Stimulated activated effector memory CD8-positive, alpha-beta T cell treated with anti-CD3 and anti-CD28 coated beads, Interleukin-12 subunit alpha, Interleukin-12 subunit beta, amount 100 ng/mL, for 72 hours (primary cell): ENCODE results near the gene SIRT7.
"Not testable (repeated sequence)": the region's sequence is repeated elsewhere in the genome, so short reads cannot be mapped to it uniquely, and the experiment has no call there.

Source experiments
- ATAC-seq: fragments of 150-1000 bp; cut with Tn5 transposase; 2 replicates; pipeline ENCODE4 v1.10.0; 2021
- DNase-seq, 2 donors: peaks; one replicate each; pipeline ENCODE4 v3.0.0; 2021 to 2022; ENCODE audit warnings: low spot score in 2 of 2
- H3K27ac Mint-ChIP-seq: one replicate; pipeline ENCODE4 v1.8.0; 2022; ENCODE audit warnings: mild to moderate bottlenecking, mixed read lengths
- H3K36me3 Mint-ChIP-seq: one replicate; pipeline ENCODE4 v1.8.0; 2022; ENCODE audit warnings: mild to moderate bottlenecking, mixed read lengths
- H3K4me1 Mint-ChIP-seq: one replicate; pipeline ENCODE4 v1.8.0; 2022; ENCODE audit warnings: mixed read lengths
- H3K4me3 Mint-ChIP-seq: one replicate; pipeline ENCODE4 v1.8.0; 2022; ENCODE audit warnings: mild to moderate bottlenecking, mixed read lengths
- H3K9me3 Mint-ChIP-seq: one replicate; pipeline ENCODE4 v1.8.0; 2022; ENCODE audit warnings: mixed read lengths

Gene SIRT7

GRCh38 chr17:81921996-81922565, 4.1 kb upstream of the SIRT7 start:
- no peak for ATAC-seq
- peaks cover 15% of the 10 kb centered on the region for H3K4me1 Mint-ChIP-seq
- H3K36me3 Mint-ChIP-seq, result peaks cover 59% of the 10 kb centered on the region
- DNase-seq, result no peak
- no peaks in the 10 kb centered on the region for H3K9me3 Mint-ChIP-seq
- H3K4me3 Mint-ChIP-seq, result no peak overlapping the region
- peak overlapping the region; percentile 41 for H3K27ac Mint-ChIP-seq

GRCh38 chr17:81921537-81921862, 3.5 kb upstream of the SIRT7 start:
- H3K36me3 Mint-ChIP-seq, result peaks cover 59% of the 10 kb centered on the region
- H3K4me1 Mint-ChIP-seq, result peaks cover 18% of the 10 kb centered on the region
- H3K4me3 Mint-ChIP-seq, result no peak overlapping the region
- no peak for DNase-seq
- H3K9me3 Mint-ChIP-seq, result no peaks in the 10 kb centered on the region
- no peak overlapping the region for H3K27ac Mint-ChIP-seq
- no peak for ATAC-seq

DNA sequence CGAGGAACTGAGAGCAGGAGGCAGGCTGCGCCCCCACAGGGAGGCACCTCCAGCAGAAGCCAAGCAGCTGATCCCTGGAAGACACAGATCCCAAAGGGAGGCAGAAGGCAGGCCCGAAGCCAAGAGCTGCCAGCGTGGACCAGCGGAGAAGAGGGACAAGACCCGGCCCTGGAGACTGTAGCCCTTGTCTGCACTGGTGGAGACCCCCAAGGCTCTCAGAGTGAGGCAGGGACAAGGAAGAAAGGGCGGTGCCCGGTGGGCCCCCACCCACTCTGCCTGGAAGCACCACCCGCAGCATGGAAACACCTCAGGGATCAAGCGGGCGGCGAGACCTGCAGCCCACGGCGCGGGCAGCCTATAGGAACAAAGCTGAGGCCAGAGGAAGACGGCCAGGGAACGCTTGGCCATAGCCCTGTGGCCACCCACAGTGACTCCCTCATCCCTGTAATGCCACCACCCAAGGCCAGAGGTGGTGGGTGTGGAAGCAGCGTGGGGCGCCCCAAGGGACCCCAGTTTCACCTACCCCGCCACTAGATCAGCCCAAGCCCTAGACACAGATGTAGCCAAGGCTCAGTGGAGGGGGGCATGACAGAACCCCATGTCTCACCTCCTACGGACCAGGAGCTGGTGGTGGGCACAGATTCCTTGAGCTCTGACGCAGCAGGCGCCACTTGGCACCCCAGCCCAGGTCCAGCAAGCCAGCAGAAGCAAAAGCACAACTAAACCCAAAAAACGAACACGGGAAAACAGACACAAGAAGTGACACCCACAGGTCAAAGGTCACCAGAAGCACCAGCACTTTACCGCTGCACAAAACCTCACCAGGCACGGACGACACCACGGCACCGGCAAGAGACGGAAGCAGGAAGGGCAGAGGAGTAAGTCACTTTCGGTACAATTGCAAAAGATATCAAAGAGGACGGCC, 2.9 kb upstream of the SIRT7 start:
- ATAC-seq (no peak), DNase-seq (no peak)
- H3K36me3 Mint-ChIP-seq, result peaks cover 59% of the 10 kb centered on the region
- H3K4me1 Mint-ChIP-seq, result peaks cover 12% of the 10 kb centered on the region
- no peaks in the 10 kb centered on the region for H3K9me3 Mint-ChIP-seq
- H3K4me3 Mint-ChIP-seq, result no peak overlapping the region
- H3K27ac Mint-ChIP-seq, result no peak overlapping the region

- ATAC-seq (no peak), DNase-seq (no peak)
- H3K27ac Mint-ChIP-seq, result peak overlapping the region; percentile 86
- peak overlapping the region; percentile 77 for H3K4me3 Mint-ChIP-seq
- peaks cover 11% of the 10 kb centered on the region for H3K4me1 Mint-ChIP-seq
- H3K9me3 Mint-ChIP-seq, result no peaks in the 10 kb centered on the region
- peaks cover 77% of the 10 kb centered on the region for H3K36me3 Mint-ChIP-seq
Measured at GRCh38 chr17:81918832-81919545, 1.0 kb upstream of the SIRT7 start.

GRCh38 chr17:81918333-81918669, 325 bp upstream of the SIRT7 start:
- Mint-ChIP-seq H3K4me3 (peak overlapping the region; percentile 77), H3K4me1 (peaks cover 11% of the 10 kb centered on the region), H3K36me3 (peaks cover 83% of the 10 kb centered on the region), H3K27ac (peak overlapping the region; percentile 86)
- H3K9me3 Mint-ChIP-seq, DNase-seq: not testable (repeated sequence)
- ATAC-seq, result peak; percentile 24

DNA sequence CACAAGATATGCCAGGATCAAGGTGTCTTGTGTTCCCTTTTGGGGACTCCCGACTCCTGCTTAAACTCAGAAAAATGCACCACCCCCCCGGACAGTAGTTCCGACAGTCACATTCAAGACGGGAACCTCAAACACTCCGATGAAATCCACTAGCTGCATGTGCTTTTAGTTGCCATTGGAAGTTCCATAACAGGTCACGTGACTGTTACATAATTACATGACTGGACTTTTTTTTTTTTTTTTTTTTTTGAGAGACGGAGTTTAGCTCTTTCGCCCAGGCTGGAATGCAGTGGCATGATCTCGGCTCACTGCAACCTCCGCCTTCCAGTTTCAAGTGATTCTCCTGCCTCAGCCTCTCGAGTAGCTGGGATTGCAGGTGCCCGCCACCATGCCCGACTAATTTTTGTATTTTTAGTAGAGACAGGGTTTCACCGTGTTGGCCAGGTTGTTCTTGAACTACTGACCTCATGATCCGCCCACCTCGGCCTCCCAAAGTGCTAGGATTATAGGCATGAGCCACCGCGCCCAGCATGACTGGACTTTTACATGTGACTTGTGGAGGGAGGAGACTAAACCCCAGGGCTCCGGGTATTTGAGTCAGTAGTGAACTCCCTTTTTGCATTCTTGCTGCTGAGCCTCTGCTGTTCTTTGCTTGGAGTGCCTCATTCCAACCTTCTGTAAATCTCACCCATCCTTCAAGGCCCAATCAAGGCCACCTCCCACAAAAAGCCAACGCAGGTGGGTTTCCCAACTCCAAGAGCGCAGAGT, 1.6 kb downstream of the SIRT7 start:
- H3K4me3 Mint-ChIP-seq, result peak overlapping the region; percentile 77
- H3K4me1 Mint-ChIP-seq, result peaks cover 11% of the 10 kb centered on the region
- H3K9me3 Mint-ChIP-seq, result no peaks in the 10 kb centered on the region
- ATAC-seq (no peak), DNase-seq (no peak)
- H3K27ac Mint-ChIP-seq, result peak overlapping the region; percentile 14
- peaks cover 90% of the 10 kb centered on the region for H3K36me3 Mint-ChIP-seq

DNA sequence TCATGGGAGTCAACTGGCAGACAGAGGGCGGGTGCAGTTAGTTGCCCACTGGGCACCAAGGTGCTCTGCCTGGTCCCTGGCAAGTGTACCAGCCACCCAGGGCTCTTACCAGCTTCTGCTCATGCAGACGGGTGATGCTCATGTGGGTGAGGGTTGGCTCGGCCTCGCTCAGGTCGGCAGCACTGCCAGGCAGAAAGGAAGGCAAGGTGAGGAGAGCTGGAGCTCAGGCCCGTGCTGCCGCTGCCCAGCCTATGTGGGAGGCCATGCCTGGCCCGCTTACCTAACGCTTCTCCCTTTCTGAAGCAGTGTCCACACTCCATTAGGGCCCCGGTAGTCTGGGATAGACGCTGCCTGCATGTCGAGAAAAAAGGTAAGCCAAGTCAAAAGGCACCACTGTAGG, 2.6 kb downstream of the SIRT7 start:
- ATAC-seq (no peak), DNase-seq (no peak)
- H3K4me1 Mint-ChIP-seq, result peaks cover 13% of the 10 kb centered on the region
- peaks cover 84% of the 10 kb centered on the region for H3K36me3 Mint-ChIP-seq
- H3K9me3 Mint-ChIP-seq, result no peaks in the 10 kb centered on the region
- no peak overlapping the region for H3K27ac Mint-ChIP-seq
- H3K4me3 Mint-ChIP-seq, result no peak overlapping the region

DNA sequence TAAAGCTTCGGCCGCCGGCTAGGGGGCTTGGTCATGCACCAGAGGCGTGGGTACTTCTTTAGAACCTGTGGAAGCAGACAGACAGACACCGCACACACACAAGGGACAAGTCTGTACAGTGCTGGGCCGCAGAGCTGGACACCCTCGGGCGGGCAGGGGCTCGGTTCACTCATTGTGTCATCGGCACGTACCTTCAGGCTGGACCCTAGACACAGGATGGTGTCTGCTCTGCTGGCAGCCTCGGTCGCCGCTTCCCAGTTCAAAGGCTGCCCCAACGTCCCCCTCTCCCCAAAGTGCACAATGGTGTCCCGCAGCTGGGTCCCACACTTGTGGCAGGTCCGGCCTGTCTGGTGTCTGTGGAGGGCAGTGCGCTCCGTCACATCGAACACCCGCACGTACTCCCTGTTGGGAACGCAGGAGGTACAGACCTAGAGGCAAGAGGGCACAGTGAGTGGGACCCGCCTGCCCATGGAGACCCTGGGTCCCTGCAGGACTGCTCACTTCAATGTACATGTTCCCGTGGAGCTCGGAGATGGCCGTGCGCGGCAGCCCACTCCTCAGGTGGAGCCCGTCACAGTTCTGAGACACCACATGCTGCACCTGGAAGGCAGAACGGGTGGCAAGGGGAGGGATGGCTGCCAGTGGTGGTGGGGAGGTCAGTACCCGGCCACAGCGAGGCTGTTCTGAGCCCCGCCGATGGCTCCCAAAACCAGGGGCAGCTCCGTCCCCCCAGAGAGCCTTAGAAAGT, 3.7 kb downstream of the SIRT7 start:
- H3K36me3 Mint-ChIP-seq, result peaks cover 78% of the 10 kb centered on the region
- no peak overlapping the region for H3K4me3 Mint-ChIP-seq
- DNase-seq, result no peak
- ATAC-seq, result no peak
- H3K4me1 Mint-ChIP-seq, result peaks cover 17% of the 10 kb centered on the region
- no peak overlapping the region for H3K27ac Mint-ChIP-seq
- no peaks in the 10 kb centered on the region for H3K9me3 Mint-ChIP-seq

GRCh38 chr17:81913394-81914102, 4.4 kb downstream of the SIRT7 start:
- no peak for DNase-seq
- Mint-ChIP-seq H3K27ac (no peak overlapping the region), H3K9me3 (no peaks in the 10 kb centered on the region), H3K36me3 (peaks cover 71% of the 10 kb centered on the region), H3K4me1 (peaks cover 17% of the 10 kb centered on the region), H3K4me3 (no peak overlapping the region)
- ATAC-seq, result no peak

- no peaks in the 10 kb centered on the region for H3K9me3 Mint-ChIP-seq
- H3K36me3 Mint-ChIP-seq, result peaks cover 62% of the 10 kb centered on the region
- ATAC-seq (no peak), DNase-seq (no peak)
- H3K27ac Mint-ChIP-seq, result no peak overlapping the region
- H3K4me1 Mint-ChIP-seq, result peaks cover 17% of the 10 kb centered on the region
- H3K4me3 Mint-ChIP-seq, result peak overlapping the region; percentile 69
Measured at GRCh38 chr17:81912441-81913309, 5.3 kb downstream of the SIRT7 start.

- DNase-seq (no peak), ATAC-seq (no peak)
- H3K9me3 Mint-ChIP-seq, result no peaks in the 10 kb centered on the region
- H3K27ac Mint-ChIP-seq, result peak overlapping the region; percentile 40
- H3K36me3 Mint-ChIP-seq, result peaks cover 55% of the 10 kb centered on the region
- peaks cover 11% of the 10 kb centered on the region for H3K4me1 Mint-ChIP-seq
- H3K4me3 Mint-ChIP-seq, result peak overlapping the region; percentile 69
Measured at GRCh38 chr17:81911969-81912368, 6.0 kb downstream of the SIRT7 start.

DNA sequence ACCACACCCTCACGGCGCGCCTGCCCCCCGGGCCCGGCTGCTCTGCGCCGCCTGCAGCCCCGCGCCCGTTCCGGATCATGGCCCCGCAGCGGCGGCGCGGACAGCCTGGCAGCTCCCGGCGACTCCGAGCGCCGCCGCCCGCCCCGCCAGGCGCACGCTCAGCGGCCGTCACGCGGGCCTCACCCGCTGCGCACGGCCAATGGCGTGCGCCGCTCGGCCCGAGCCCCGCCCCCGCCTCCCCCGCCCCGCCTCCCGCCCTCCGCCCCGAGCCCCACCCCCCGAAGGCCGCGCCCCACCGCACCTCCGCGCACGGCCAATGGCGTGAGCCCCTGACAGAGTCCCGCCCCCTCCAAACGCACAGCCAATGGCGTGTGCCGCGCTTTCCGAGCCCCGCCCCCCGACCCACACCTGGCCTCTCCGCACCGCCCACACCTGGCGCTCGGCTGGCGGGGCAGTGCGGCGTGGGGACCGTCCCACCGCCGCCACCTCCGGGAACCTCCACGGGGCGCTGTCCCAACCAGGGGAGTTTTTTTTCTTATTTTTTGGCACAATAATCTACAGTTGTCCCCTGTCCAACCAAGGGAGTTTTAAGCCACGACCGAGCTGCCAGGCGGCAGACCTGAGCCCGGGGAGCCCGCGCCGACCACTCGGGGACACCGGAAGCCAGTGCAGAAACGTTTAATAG, 6.6 kb downstream of the SIRT7 start, which contains the start of gene PCYT2:
Gene PCYT2 (minus strand): TSS at position 123 of the 685 bp plus-strand sequence. CDS start 44 bp downstream, at position 79.
- Mint-ChIP-seq H3K4me3 (peak within 1 kb of the TSS; percentile 69), H3K27ac (peak within 1 kb of the TSS; percentile 40), H3K4me1 (peaks cover 6% of the 10 kb centered on the region), H3K36me3 (peaks cover 49% of the 10 kb centered on the region), H3K9me3 (no peaks in the 10 kb centered on the region)
- ATAC-seq (peak; percentile 91), DNase-seq (peak; percentile 81 to 92)

GRCh38 chr17:81910840-81911276, 7.1 kb downstream of the SIRT7 start:
- peak in 1 of 2 donors; percentile 68 for DNase-seq

More at GRCh38 chr17:81910840-81911276, 7.1 kb downstream of the SIRT7 start:
- H3K27ac Mint-ChIP-seq, result peak overlapping the region; percentile 20
- no peaks in the 10 kb centered on the region for H3K9me3 Mint-ChIP-seq
- H3K4me1 Mint-ChIP-seq, result peaks cover 6% of the 10 kb centered on the region
- H3K4me3 Mint-ChIP-seq, result peak overlapping the region; percentile 69
- peaks cover 44% of the 10 kb centered on the region for H3K36me3 Mint-ChIP-seq
- peak; percentile 55 for ATAC-seq
